Endothelial cell of umbilical vein (primary cell): Measurements from ENCODE around the gene PTPRO. TPM values are rescaled to one million over a fixed set of nuclear protein-coding genes. Genes with fewer than 3 reads are reported as not detected.
A peak's percentile ranks its signal among the peaks of the same experiment; 100 is the strongest.

Source experiments
- BruUV-seq: library from RNA; stranded (reverse); fragments of 400-500 nt; replicated peaks from 2 replicates; lab custom pipeline; 2021; lab: Mats Ljungman, UMichigan
- CTCF ChIA-PET: fragments of 300-600, 350-600 bp; sonication (Branson Sonifier 250); formaldehyde crosslinking; loops from one replicate; lab custom pipeline; 2021; ENCODE audit warnings: antibody characterized with exemption, inconsistent platforms; lab: Charles Lee
- POLR2A ChIA-PET: fragments of 300-600, 350-600 bp; sonication (Branson Sonifier 250); formaldehyde crosslinking; loops from one replicate; lab custom pipeline; 2021; ENCODE audit warnings: antibody characterized with exemption, inconsistent platforms; lab: Charles Lee
- DNase-seq: peaks from one replicate; pipeline ENCODE4 v3.0.0-alpha.2; 2011; ENCODE audit warnings: low read depth, low spot score
- FAIRE-seq: peaks from 2 replicates; lab custom pipeline; 2011; peaks lifted over from hg19 to GRCh38; lab: Jason Lieb, UNC
- H2AFZ ChIP-seq: 2 replicates; pipeline ENCODE4 v1.6.0; 2012; ENCODE audit warnings: low read depth, low read length, control low read depth, inconsistent platforms
- H3K27ac ChIP-seq: 2 replicates; pipeline ENCODE4 v1.5.1; 2011; ENCODE audit warnings: low read depth, mild to moderate bottlenecking, control low read depth, low read length, moderate library complexity; ENCODE audit not compliant: insufficient read depth
- H3K27me3 ChIP-seq, 2 experiments: 2 replicates each; pipeline versions ENCODE4 v1.6.0 to v1.6.1; 2011; ENCODE audit warnings: low read length in 2 of 2, mixed read lengths in 1 of 2; ENCODE audit not compliant: control insufficient read depth in 2 of 2, insufficient read depth in 2 of 2
- H3K36me3 ChIP-seq, 2 experiments: 2 replicates in 1 of 2; 3 replicates in 1 of 2; pipeline ENCODE4 v1.5.1; 2011; ENCODE audit warnings: low read length in 2 of 2, mild to moderate bottlenecking in 1 of 2, moderate library complexity in 1 of 2; ENCODE audit not compliant: control insufficient read depth in 2 of 2, insufficient read depth in 2 of 2; ENCODE audit errors: extremely low read depth in 1 of 2
- H3K4me1 ChIP-seq: 3 replicates; pipeline ENCODE4 v1.5.1; 2011; ENCODE audit warnings: mild to moderate bottlenecking, low read length; ENCODE audit not compliant: control insufficient read depth, insufficient read depth; ENCODE audit errors: extremely low read depth
- H3K4me2 ChIP-seq: 2 replicates; pipeline ENCODE4 v1.6.1; 2011; ENCODE audit warnings: low read length, control low read depth, mixed read lengths; ENCODE audit not compliant: insufficient read depth
- H3K4me3 ChIP-seq, 3 experiments: fragments of 200-600 bp in 1 of 3; sonication (generic), shearing (Covaris generic) in 1 of 3; replicated peaks in 1 of 3; 2 replicates each; pipeline ENCODE4 v1.5.1; 2011 to 2016; ENCODE audit warnings: control low read depth in 3 of 3, low read length in 3 of 3, mild to moderate bottlenecking in 2 of 3, inconsistent platforms in 1 of 3, low read depth in 1 of 3, moderate library complexity in 1 of 3; ENCODE audit not compliant: insufficient read depth in 1 of 3
- H3K79me2 ChIP-seq: 2 replicates; pipeline ENCODE4 v1.6.0; 2012; ENCODE audit warnings: low read length, inconsistent platforms; ENCODE audit not compliant: control insufficient read depth, insufficient read depth
- H3K9ac ChIP-seq: replicated peaks from 2 replicates; pipeline ENCODE3; 2011; ENCODE audit warnings: low read length, control low read depth; ENCODE audit not compliant: insufficient read depth; ENCODE audit errors: extremely low read depth
- H3K9me1 ChIP-seq: replicated peaks from 3 replicates; pipeline ENCODE4 v1.6.0; 2011; ENCODE audit warnings: mild to moderate bottlenecking, low read length; ENCODE audit not compliant: control insufficient read depth, insufficient read depth; ENCODE audit errors: extremely low read depth
- H3K9me3 ChIP-seq: replicated peaks from 2 replicates; pipeline ENCODE4 v1.5.1; 2012; ENCODE audit warnings: low read length, inconsistent platforms; ENCODE audit not compliant: control insufficient read depth, insufficient read depth
- H4K20me1 ChIP-seq: replicated peaks from 2 replicates; pipeline ENCODE3; 2011; ENCODE audit warnings: mild to moderate bottlenecking, low read length; ENCODE audit not compliant: control insufficient read depth, insufficient read depth; ENCODE audit errors: extremely low read depth
- CTCF ChIP-seq, 2 donors: IDR thresholded peaks; 1 replicate in 1 of 2; 2 replicates in 1 of 2; pipeline ENCODE4 v1.5.1; 2011; ENCODE audit warnings: low read length in 2 of 2, mild to moderate bottlenecking in 2 of 2, moderate library complexity in 2 of 2, control low read depth in 1 of 2, inconsistent platforms in 1 of 2, low read depth in 1 of 2; ENCODE audit not compliant: insufficient read depth in 1 of 2; ENCODE audit errors: extremely low read depth in 1 of 2
- EZH2 ChIP-seq: IDR thresholded peaks from 2 replicates; pipeline ENCODE4 v1.6.1; 2012; ENCODE audit warnings: borderline replicate concordance, low read depth, mild to moderate bottlenecking, moderate library complexity, low read length, inconsistent platforms; ENCODE audit not compliant: severe bottlenecking
- FOS ChIP-seq: IDR thresholded peaks from 2 replicates; pipeline ENCODE4 v1.6.1; 2011; ENCODE audit warnings: mild to moderate bottlenecking, low read length, moderate library complexity, borderline replicate concordance; ENCODE audit not compliant: insufficient read depth
- GATA2 ChIP-seq: IDR thresholded peaks from 2 replicates; pipeline ENCODE4 v1.7.0; 2011; ENCODE audit warnings: low read depth, mild to moderate bottlenecking, moderate library complexity, mixed read lengths, low read length; ENCODE audit not compliant: insufficient read length, insufficient read depth
- JUN ChIP-seq: IDR thresholded peaks from 2 replicates; pipeline ENCODE4 v1.6.1; 2011; ENCODE audit warnings: borderline replicate concordance, low read depth; ENCODE audit not compliant: insufficient read length, insufficient read depth
- MAX ChIP-seq: IDR thresholded peaks from 2 replicates; pipeline ENCODE4 v1.6.1; 2011; ENCODE audit not compliant: insufficient read depth, insufficient read length
- MYC ChIP-seq: IDR thresholded peaks from one replicate; pipeline ENCODE4 v1.6.1; 2011; ENCODE audit warnings: mild to moderate bottlenecking, low read depth, low read length
- POLR2A ChIP-seq: IDR thresholded peaks from 2 replicates; pipeline ENCODE4 v1.6.1; 2012; ENCODE audit warnings: low read depth, mild to moderate bottlenecking, control low read depth, low read length
- POLR2AphosphoS5 ChIP-seq: IDR thresholded peaks from 2 replicates; pipeline ENCODE4 v1.6.1; 2012; ENCODE audit warnings: low read depth, mild to moderate bottlenecking, control low read depth, low read length, moderate library complexity; ENCODE audit not compliant: insufficient read depth
- dilution Hi-C: fragments of 300-500 bp; cut with MboI; formaldehyde crosslinking; loops from one replicate; pipeline ENCODE4 v1.15.0; 2019; ENCODE audit warnings: low sequenced_read_pairs; ENCODE audit not compliant: extremely low pct_ligation_motif_present
- intact Hi-C: fragments of 100-400 bp; cut with micrococcal nuclease; formaldehyde crosslinking; loops from one replicate; pipeline ENCODE4 v1.10.0; 2022
- polyA plus RNA-seq, 4 experiments: library from polyadenylated mRNA; depleted of rRNA in 3 of 4; stranded (reverse) in 3 of 4; unstranded in 1 of 4; fragments of >200 nt; gene quantifications; 2 replicates each; pipeline versions ENCODE4 v1.2.1 to v1.2.3, GENCODE V29; 2011 to 2012; ENCODE audit warnings: missing spikeins in 1 of 4
- total RNA-seq: library from RNA; stranded (reverse); gene quantifications from 2 replicates; pipeline ENCODE4 v1.2.3, GENCODE V29; 2021

The PTPRO gene
- total and polyA plus RNA-seq, 2 donors (not counting 3 experiments of a cell fraction or from before 2014, with no cell fraction given): not detected

GRCh38 chr12:15634010-15634683 is 311.8 kb downstream of the PTPRO start:
- DNase-seq (peak; percentile 53), FAIRE-seq (no peak)
- Histone ChIP-seq H3K79me2 (no peaks in the 10 kb centered on the region), H3K9me1 (no peaks in the 10 kb centered on the region), H3K9me3 (no peaks in the 10 kb centered on the region), H3K27me3 (no peaks in the 10 kb centered on the region), H4K20me1 (no peaks in the 10 kb centered on the region), H3K4me3 (no peak overlapping the region), H3K36me3 (no peaks in the 10 kb centered on the region), H3K9ac (peak overlapping the region; percentile 8), H3K4me1 (peaks cover 70% of the 10 kb centered on the region), H3K27ac (peak overlapping the region; percentile 23), H2AFZ (no peak overlapping the region), H3K4me2 (peak overlapping the region; percentile 43)
- BruUV-seq: no TSS peak
- TF ChIP-seq JUN (peak; percentile 45), POLR2A (no peak), FOS (peak; percentile 33), EZH2 (no peak), MYC (no peak), MAX (no peak), POLR2AphosphoS5 (no peak), CTCF (IDR thresholded peaks at IDR 0.05; ENCODE audit: extremely low read depth in 1 of 2, insufficient read depth in 1 of 2, low read depth in 1 of 2, low read length in 2 of 2) (no peak), GATA2 (peak; percentile 54)
- ChIA-PET POLR2A (no interaction called here), CTCF (interaction anchor here (1.1 to 1.8 kb wide), 4 partner anchors 9 to 43 kb away, joined by 4 to 6 read pairs (median 6); no protein-coding TSS in a partner anchor)
- intact Hi-C loops: no loop called here
- dilution Hi-C loops: no loop called here
